Stomach (tissue), 9 donors: ENCODE measurements around the gene MATCAP1. TPM values are rescaled to one million over a fixed set of nuclear protein-coding genes. Genes with fewer than 3 reads are reported as not detected.

ENCODE experiments used
- DNase-seq, 2 donors: peaks; one replicate each; pipeline versions ENCODE4 v3.0.0 to v3.0.0-alpha.2; 2013 to 2019
- H3K27ac ChIP-seq, 5 donors: fragments of 200-600 bp in 4 of 5; sonication (generic) in 4 of 5; one replicate each; pipeline ENCODE4 v1.5.1; 2013 to 2019; ENCODE audit warnings: mild to moderate bottlenecking in 1 of 5, moderate library complexity in 1 of 5
- H3K27me3 ChIP-seq, 3 donors: fragments of 200-600 bp; sonication (generic); one replicate each; pipeline ENCODE4 v1.5.1; 2017 to 2019; ENCODE audit warnings: mixed run types in 1 of 3
- H3K36me3 ChIP-seq, 4 donors: fragments of 200-600 bp; sonication (generic); 1 replicate in 3 of 4; 2 replicates in 1 of 4; pipeline ENCODE4 v1.5.1; 2016 to 2019
- H3K4me1 ChIP-seq, 4 donors: fragments of 200-600 bp; sonication (generic); one replicate each; pipeline ENCODE4 v1.5.1; 2016 to 2019
- H3K4me3 ChIP-seq, 4 donors: fragments of 200-600 bp; sonication (generic) in 3 of 4; one replicate each; pipeline ENCODE4 v1.5.1; 2016 to 2019; ENCODE audit warnings: mild to moderate bottlenecking in 1 of 4
- H3K9me3 ChIP-seq, 4 donors: fragments of 200-600 bp; sonication (generic); one replicate each; pipeline ENCODE4 v1.5.1; 2016 to 2019
- CTCF ChIP-seq, 7 experiments: fragments of 450-650 bp in 4 of 7; fragments of 200-600 bp in 3 of 7; sonication (generic) in 3 of 7; IDR thresholded peaks; one replicate each; pipeline ENCODE4 v1.5.1; 2016 to 2019; ENCODE audit warnings: antibody characterized with exemption in 7 of 7, control low read depth in 2 of 7, mild to moderate bottlenecking in 1 of 7
- EP300 ChIP-seq: sonication (generic); formaldehyde crosslinking; IDR thresholded peaks from one replicate; pipeline ENCODE4 v1.6.1; 2017; ENCODE audit warnings: antibody characterized with exemption
- POLR2A ChIP-seq, 4 donors: fragments of 450-650 bp; IDR thresholded peaks; one replicate each; pipeline ENCODE4 v1.6.1; 2016; ENCODE audit warnings: antibody characterized with exemption in 4 of 4, control low read depth in 2 of 4, mild to moderate bottlenecking in 1 of 4, moderate library complexity in 1 of 4
- POLR2AphosphoS5 ChIP-seq, 3 donors: sonication (generic); formaldehyde crosslinking; IDR thresholded peaks; one replicate each; pipeline ENCODE4 v1.6.1; 2016; ENCODE audit warnings: antibody characterized with exemption in 3 of 3
- WGBS, 5 donors: extraction: QIAGEN DNeasy Blood & Tissue Kit in 3 of 5; methylation state at CpG; one replicate each; pipeline versions ENCODE4 v1.1.5 to v1.1.7; 2013 to 2018; 5-methylcytosine and 5-hydroxymethylcytosine counted together
- intact Hi-C: fragments of 100-400 bp; cut with DNase I; formaldehyde crosslinking; loops from one replicate; pipeline ENCODE4 v1.15.1; 2023; ENCODE audit warnings: low total_unique reads
- polyA plus RNA-seq, 3 donors: library from polyadenylated mRNA; stranded (reverse); fragments of 200-250 nt; gene quantifications; one replicate each; pipeline ENCODE4 v1.2.3, GENCODE V29; 2013
- total RNA-seq, 5 donors: library from RNA; depleted of rRNA; stranded (reverse); fragments of >200 nt; gene quantifications; one replicate each; pipeline versions ENCODE4 v1.1.0 to v1.2.3, GENCODE V29; 2014 to 2016
- donor health status: healthy with polysubstance abuse.
- donor health status: Bipolar disorder and iron deficiency.
- donor health status: healthy.

Gene MATCAP1
- total and polyA plus RNA-seq, 8 donors = 8.5 to 156 (median 18.8) TPM

GRCh38 chr16:67158637-67159600 lies 24.8 kb downstream of the MATCAP1 start:
- intact Hi-C loops = no loop called here
- Histone ChIP-seq H3K27me3 (peaks cover 0 to 36% (median 12%) of the 10 kb centered on the region in 3 donors), H3K9me3 (no peaks in the 10 kb centered on the region), H3K36me3 (peaks cover 0 to 7% (median 3%) of the 10 kb centered on the region in 4 donors), H3K4me1 (peaks cover 57 to 89% (median 80%) of the 10 kb centered on the region in 4 donors), H3K27ac (peak overlapping the region; percentile 80 to 97 (median 92)), H3K4me3 (peak overlapping the region; percentile 74 to 89 (median 82))
- WGBS, 5 donors = 2 to 5% (median 4%) methylated on average over 26 to 34 of the region's 34 CpGs
- DNase-seq = peak; percentile 69 to 78
- TF ChIP-seq EP300 (no peak), CTCF (IDR thresholded peaks at IDR 0.05) (no peak), POLR2AphosphoS5 (IDR thresholded peaks at IDR 0.05) (peak in 1 of 3 donors; percentile 5)

GRCh38 chr16:67157892-67158635 lies 25.7 kb downstream of the MATCAP1 start:
- peak in 1 of 3 donors; percentile 34 for TF ChIP-seq POLR2AphosphoS5 (IDR thresholded peaks at IDR 0.05)
- TF ChIP-seq POLR2A (IDR thresholded peaks at IDR 0.05) = no peak
- Histone ChIP-seq H3K27ac (peak overlapping the region; percentile 59 to 92 (median 88)), H3K9me3 (no peaks in the 10 kb centered on the region), H3K4me3 (peak overlapping the region in 1 of 4 donors; percentile 89), H3K27me3 (peaks cover 0 to 27% (median 3%) of the 10 kb centered on the region in 3 donors), H3K4me1 (peaks cover 49 to 81% (median 71%) of the 10 kb centered on the region in 4 donors), H3K36me3 (peaks cover 0 to 8% (median 3%) of the 10 kb centered on the region in 4 donors)
- 51 to 59% (median 53%) methylated on average over 7 of the region's 7 CpGs for WGBS, 5 donors
- intact Hi-C loops = no loop called here
- peak in 1 of 2 donors; percentile 76 for DNase-seq

GRCh38 chr16:67157106-67157748 lies 26.5 kb downstream of the MATCAP1 start:
- intact Hi-C loops = no loop called here
- peak in 1 of 2 donors; percentile 18 for DNase-seq
- Histone ChIP-seq H3K27ac (peak overlapping the region in 2 of 5 donors; percentile 88 to 92), H3K9me3 (no peaks in the 10 kb centered on the region), H3K4me1 (peaks cover 44 to 73% (median 63%) of the 10 kb centered on the region in 4 donors), H3K4me3 (no peak overlapping the region), H3K36me3 (peaks cover 0 to 8% (median 3%) of the 10 kb centered on the region in 4 donors), H3K27me3 (peaks cover 0 to 19% (median 0%) of the 10 kb centered on the region in 3 donors)
- TF ChIP-seq POLR2AphosphoS5 (IDR thresholded peaks at IDR 0.05) (no peak), CTCF (IDR thresholded peaks at IDR 0.05) (no peak)
- WGBS, 5 donors = 53 to 74% (median 60%) methylated on average over 7 of the region's 7 CpGs

GRCh38 chr16:67156143-67156844 lies 27.5 kb downstream of the MATCAP1 start:
- peaks cover 0 to 8% (median 3%) of the 10 kb centered on the region in 4 donors for H3K36me3 ChIP-seq
- intact Hi-C loops = no loop called here
- 55 to 72% (median 63%) methylated on average over 12 to 15 of the region's 15 CpGs for WGBS, 5 donors
- peaks cover 0 to 9% (median 0%) of the 10 kb centered on the region in 3 donors for H3K27me3 ChIP-seq
- DNase-seq = peak in 1 of 2 donors; percentile 38
- TF ChIP-seq CTCF (IDR thresholded peaks at IDR 0.05) = no peak
- no peak for TF ChIP-seq POLR2AphosphoS5 (IDR thresholded peaks at IDR 0.05)
- no peak for TF ChIP-seq EP300
- TF ChIP-seq POLR2A (IDR thresholded peaks at IDR 0.05) = no peak
- peaks cover 37 to 68% (median 60%) of the 10 kb centered on the region in 4 donors for H3K4me1 ChIP-seq
- H3K9me3 ChIP-seq = no peaks in the 10 kb centered on the region
- H3K27ac ChIP-seq = no peak overlapping the region
- no peak overlapping the region for H3K4me3 ChIP-seq
